ENCODE data around the gene POP7.

DNA sequence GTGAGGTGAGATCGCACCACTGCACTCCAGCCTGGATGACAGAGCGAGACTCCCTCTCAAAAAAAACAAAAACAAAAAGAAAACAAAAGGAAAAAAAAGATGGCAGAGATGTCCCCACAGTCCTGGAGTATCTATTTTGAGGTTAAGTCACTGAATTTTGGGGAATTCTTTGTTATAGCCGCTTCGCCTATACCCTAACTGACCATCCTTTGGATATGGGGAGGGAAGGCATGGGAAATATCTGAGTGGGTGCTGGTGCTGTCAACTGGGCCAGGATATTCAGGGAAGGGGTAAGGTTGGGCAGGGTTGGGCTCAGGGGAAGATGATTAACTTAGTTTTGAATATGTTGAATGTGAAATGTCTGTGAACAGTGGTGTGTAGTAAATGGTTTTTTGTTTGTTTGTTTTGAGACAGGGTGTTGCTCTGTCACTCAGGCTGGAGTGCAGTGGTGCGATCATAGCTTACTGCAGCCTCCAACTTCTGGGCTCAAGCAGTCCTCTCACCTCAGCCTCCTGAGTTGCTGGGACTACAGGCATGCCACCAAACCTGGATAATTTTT, 40.7 kb upstream of the POP7 start:
- TF ChIP-seq, protein P1, sequence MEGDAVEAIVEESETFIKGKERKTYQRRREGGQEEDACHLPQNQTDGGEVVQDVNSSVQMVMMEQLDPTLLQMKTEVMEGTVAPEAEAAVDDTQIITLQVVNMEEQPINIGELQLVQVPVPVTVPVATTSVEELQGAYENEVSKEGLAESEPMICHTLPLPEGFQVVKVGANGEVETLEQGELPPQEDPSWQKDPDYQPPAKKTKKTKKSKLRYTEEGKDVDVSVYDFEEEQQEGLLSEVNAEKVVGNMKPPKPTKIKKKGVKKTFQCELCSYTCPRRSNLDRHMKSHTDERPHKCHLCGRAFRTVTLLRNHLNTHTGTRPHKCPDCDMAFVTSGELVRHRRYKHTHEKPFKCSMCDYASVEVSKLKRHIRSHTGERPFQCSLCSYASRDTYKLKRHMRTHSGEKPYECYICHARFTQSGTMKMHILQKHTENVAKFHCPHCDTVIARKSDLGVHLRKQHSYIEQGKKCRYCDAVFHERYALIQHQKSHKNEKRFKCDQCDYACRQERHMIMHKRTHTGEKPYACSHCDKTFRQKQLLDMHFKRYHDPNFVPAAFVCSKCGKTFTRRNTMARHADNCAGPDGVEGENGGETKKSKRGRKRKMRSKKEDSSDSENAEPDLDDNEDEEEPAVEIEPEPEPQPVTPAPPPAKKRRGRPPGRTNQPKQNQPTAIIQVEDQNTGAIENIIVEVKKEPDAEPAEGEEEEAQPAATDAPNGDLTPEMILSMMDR (IDR thresholded peaks at IDR 0.05), result no peak
- TF ChIP-seq POLR2AphosphoS5 (IDR thresholded peaks at IDR 0.05) (no peak), POLR2A (IDR thresholded peaks at IDR 0.05) (no peak), EP300 (IDR thresholded peaks at IDR 0.05) (no peak)
